ENCODE measurements around the gene DYRK3.

The DYRK3 gene

GRCh38 chr1:206662396-206663092, 27.2 kb downstream of the DYRK3 start:
- DNase-seq: no peak

DNA sequence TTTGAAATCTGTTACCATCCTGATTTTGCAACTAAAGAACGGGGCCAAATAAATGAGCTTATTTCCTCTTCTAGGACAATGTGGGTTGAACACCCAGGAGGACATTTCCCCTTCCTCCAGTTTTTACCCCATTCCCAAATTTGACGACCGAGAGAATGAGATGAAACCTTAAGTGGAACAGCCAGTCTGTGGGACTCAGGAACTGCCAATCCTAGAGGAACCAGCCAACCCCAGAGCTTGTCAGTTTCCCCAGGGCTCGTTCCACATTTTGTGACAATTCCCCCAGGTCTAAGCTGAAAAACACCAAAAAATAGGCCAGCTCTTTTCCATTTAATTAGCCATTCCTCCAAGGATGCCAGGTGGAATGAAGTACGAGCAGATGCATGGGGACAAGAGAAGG, 28.0 kb downstream of the DYRK3 start:
- DNase-seq: no peak

- DNase-seq: peak; percentile 56
Observed at GRCh38 chr1:206663832-206664652, 28.7 kb downstream of the DYRK3 start.

DNA sequence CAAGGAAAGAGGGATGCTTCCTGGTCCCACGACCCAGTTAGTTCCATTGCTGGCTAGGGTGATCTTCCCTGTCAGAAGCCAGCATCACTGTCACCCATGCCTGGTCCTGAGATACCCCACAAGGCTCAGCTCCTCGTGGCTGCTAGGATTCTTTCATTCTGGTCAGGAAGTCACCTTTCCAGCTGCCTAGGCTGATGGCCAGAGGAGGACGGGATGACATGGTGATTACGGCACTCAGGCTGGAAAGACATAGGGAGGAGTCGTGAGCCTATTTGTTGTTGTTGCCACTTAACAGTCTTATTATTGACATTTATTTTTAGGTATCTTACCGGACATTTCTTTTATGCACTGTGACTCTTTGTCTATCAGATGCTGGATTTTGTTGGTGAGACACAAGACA, 29.4 kb downstream of the DYRK3 start:
- DNase-seq: no peak

GRCh38 chr1:206666031-206666561, 30.8 kb downstream of the DYRK3 start:
- DNase-seq: no peak

- no peak for DNase-seq
Observed at GRCh38 chr1:206666954-206667665, 31.8 kb downstream of the DYRK3 start.

DNA sequence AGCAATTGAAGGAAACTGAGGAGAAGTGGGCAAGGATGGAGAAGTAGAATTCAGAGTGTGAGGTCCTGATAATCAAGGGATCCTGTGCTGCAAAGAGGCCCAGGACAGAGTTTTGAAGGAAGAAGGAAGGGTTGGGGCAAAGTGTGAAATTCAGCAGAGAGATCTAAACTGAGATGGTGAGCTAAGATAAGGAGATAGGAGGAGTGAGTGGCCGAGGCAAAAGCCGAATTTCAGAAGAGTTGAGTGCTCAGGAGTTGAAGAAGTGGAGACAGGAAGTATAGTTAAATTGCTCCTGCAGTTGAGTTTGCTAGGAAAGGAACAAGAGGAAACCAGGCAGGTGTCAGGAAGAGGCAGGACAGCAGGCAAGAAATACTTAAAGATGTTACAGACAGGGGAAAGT, 33.0 kb downstream of the DYRK3 start:
- no peak for DNase-seq

DNA sequence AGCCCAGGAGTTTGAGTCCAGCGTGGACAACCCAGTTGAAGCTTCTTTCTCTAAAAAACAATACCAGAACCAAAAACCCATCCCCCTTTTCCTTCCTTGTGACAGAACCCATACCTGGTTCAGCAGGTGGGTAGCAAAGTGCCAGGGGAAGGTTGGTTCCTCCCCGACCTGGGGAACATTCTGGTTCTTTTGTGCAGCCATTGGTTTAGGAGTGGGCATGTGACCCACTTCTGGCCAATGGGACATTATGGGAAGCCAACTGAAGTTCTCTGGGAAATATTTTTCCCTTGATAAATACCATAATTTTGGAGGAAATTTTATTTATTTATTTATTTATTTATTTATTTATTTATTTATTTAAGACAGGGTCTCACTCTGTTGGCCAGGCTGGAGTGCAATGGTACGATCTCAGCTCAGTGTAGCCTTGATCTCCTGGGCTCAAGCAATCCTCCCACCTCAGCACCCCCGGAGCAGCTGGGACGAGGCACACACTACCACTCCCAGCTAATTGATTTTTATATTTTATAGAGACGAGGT, 33.6 kb downstream of the DYRK3 start:
- no peak for DNase-seq

GRCh38 chr1:206672011-206672688, 36.8 kb downstream of the DYRK3 start:
- DNase-seq: no peak

DNA sequence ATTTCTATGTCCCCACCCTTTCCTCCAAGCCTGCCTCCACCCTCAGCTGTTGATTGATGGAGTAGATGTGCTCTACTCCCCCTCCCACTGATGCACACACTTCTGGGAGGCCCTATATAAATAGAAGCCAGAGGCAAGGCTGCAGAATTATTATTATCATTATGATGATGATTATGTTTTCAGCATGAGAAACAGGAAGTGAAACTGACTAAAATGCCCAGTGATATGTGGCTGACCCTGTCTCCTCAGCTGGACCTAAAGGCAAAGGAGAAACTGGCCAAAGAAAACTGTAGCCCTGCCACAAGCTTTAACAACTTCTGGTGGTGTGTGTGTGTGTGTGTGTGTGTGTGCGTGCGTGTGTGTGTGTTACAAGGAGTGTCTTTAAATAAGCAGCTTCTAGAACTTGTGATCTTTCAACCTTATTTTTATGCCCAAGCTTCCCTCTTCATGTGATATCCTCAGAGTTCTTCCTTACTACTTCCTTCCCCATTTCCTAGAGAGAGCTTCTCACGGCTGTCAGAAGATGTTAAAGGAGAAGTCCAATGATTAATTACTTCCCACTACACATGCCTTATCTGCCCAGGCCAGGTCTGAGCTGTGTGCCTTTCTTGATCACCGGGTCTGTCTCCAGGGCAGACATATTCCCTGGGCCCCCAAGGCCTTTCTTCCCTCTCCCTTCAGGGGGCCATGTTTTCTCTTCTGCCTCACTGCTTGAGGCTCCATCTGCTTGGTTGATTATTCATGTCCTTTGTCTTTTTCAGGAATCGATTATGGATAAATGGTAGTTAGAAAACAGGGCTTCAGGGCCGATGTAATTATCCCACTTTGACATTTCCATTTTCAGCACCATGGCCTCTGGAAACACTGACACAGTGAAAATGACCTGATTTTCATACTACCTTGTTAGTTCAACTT, 37.8 kb downstream of the DYRK3 start:
- DNase-seq: no peak

GRCh38 chr1:206674236-206674635, 38.9 kb downstream of the DYRK3 start:
- no peak for DNase-seq

- DNase-seq: no peak
Observed at GRCh38 chr1:206674745-206675175, 39.4 kb downstream of the DYRK3 start.

GRCh38 chr1:206676499-206676898, 41.2 kb downstream of the DYRK3 start:
- no peak for DNase-seq

DNA sequence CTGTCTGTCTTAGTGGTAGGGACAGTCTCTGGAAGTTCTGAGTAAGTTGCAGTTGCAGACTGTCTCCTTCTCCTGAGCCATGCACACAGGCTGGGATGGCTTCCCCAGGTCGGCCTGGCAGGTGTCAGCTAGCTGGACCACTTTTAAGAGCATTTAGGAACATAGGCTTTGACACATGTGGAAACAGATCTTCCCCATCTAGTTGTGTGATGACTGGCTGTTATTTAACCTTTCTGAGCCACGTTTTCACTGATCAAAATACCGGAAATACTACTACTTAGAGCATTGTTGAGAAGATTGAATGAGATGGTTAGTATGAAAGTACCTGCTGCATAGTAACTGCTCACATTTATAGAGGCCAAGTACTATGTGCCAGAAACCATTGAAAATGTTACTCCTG, 43.2 kb downstream of the DYRK3 start:
- no peak for DNase-seq

DNA sequence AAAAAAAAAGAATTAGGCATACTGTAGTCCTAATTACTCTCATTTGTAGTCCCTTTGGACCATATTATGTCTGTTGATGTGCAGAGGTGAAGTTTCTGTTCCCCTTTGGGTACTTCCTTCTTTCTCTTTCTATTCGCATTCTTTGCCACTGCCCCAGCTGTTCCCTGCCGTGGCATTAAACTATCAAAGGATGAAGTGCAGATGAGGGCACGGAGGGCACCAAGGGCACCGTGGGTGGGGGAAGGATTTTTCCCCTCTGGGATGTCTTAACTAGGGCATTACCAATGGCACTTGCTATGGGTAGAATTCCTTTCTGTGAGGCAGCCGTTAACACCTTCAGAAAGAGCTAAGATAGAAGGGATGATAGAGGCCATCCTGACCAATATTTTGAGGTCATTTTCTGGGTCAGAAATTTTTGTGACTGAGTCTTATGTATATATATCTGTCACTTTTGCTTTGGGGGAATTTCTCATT, 44.4 kb downstream of the DYRK3 start:
- peak; percentile 40 for DNase-seq

DNA sequence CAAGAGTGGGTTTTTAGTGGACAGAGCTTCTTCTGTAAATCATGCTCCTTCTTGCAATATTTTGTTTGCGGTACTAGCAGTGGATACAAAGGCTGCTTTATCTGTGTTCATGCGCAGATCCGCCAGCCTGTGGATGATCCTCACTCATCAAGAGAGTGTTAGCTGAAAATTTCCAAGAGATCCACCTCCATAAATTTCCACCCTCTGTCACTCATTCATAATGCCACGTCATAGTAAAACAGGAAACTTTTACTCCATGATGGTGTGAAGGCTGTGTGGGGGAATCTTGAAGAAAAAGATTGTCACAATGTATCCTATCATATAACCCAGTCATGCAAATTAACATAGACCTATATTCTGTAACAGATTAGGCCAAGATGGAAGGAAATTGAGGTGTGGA, 44.9 kb downstream of the DYRK3 start:
- DNase-seq: no peak

GRCh38 chr1:206681359-206681758, 46.0 kb downstream of the DYRK3 start:
- DNase-seq: no peak

GRCh38 chr1:206682111-206682510, 46.8 kb downstream of the DYRK3 start:
- DNase-seq: no peak

GRCh38 chr1:206683313-206683712, 48.0 kb downstream of the DYRK3 start:
- no peak for DNase-seq

- no peak for DNase-seq
Observed at GRCh38 chr1:206684003-206684402, 48.7 kb downstream of the DYRK3 start.

Measured in CD4-positive, alpha-beta T cell treated with Interleukin-15 for 1 hour (primary cell).